WTC11 (cell line): ENCODE measurements around the gene DISC1. TPM values are rescaled to one million over a fixed set of nuclear protein-coding genes. Genes with fewer than 3 reads are reported as not detected.

Source experiments
- ATAC-seq: fragments of 200-7000 bp; cut with Tn5 transposase; 2 replicates; pipeline ENCODE4 v1.10.0; 2021; ENCODE audit warnings: mild to moderate bottlenecking, moderate library complexity
- CTCF ChIA-PET: fragments of 300-600 bp; sonication (Branson Sonifier 250); formaldehyde crosslinking; loops from one replicate; lab custom pipeline; 2021; ENCODE audit warnings: antibody characterized with exemption; lab: Charles Lee
- POLR2A ChIA-PET: fragments of 350-600 bp; sonication (Branson Sonifier 250); formaldehyde crosslinking; loops from one replicate; lab custom pipeline; 2021; ENCODE audit warnings: antibody characterized with exemption; lab: Charles Lee
- DNase-seq: peaks from one replicate; pipeline ENCODE4 v3.0.0; 2021; ENCODE audit warnings: low spot score
- H3K27ac Mint-ChIP-seq: 2 replicates; pipeline ENCODE4 v1.8.0; 2021; ENCODE audit warnings: mixed read lengths
- H3K27me3 Mint-ChIP-seq: 2 replicates; pipeline ENCODE4 v1.8.0; 2021; ENCODE audit warnings: low read depth, mild to moderate bottlenecking, moderate library complexity, mixed read lengths
- H3K36me3 Mint-ChIP-seq: 2 replicates; pipeline ENCODE4 v1.8.0; 2021; ENCODE audit warnings: mixed read lengths
- H3K4me1 Mint-ChIP-seq: 2 replicates; pipeline ENCODE4 v1.8.0; 2022; ENCODE audit warnings: mixed read lengths
- H3K4me3 Mint-ChIP-seq: 2 replicates; pipeline ENCODE4 v1.8.0; 2021; ENCODE audit warnings: mild to moderate bottlenecking, moderate library complexity, mixed read lengths
- H3K9me3 Mint-ChIP-seq: 2 replicates; pipeline ENCODE4 v1.8.0; 2021; ENCODE audit warnings: mixed read lengths
- ELF4 ChIP-seq: sonication (generic); formaldehyde crosslinking; IDR thresholded peaks from 2 replicates; pipeline ENCODE4 v1.8.1; 2022; ENCODE audit warnings: low read depth, mild to moderate bottlenecking, moderate library complexity, missing genetic modification reagents
- ETV6 ChIP-seq: sonication (generic); formaldehyde crosslinking; IDR thresholded peaks from 2 replicates; pipeline ENCODE4 v1.8.1; 2022; ENCODE audit warnings: mild to moderate bottlenecking, missing genetic modification reagents
- NFATC4 ChIP-seq: fragments of 250-450 bp; sonication (Bioruptor Pico); IDR thresholded peaks from 2 replicates; pipeline ENCODE4 v1.9.0; 2021; ENCODE audit warnings: mild to moderate bottlenecking
- NR2C2 ChIP-seq: sonication (generic); formaldehyde crosslinking; IDR thresholded peaks from 2 replicates; pipeline ENCODE4 v1.8.0; 2022; ENCODE audit warnings: mild to moderate bottlenecking, missing genetic modification reagents
- OVOL2 ChIP-seq: fragments of 250-450 bp; sonication (Bioruptor Pico); IDR thresholded peaks from 2 replicates; pipeline ENCODE4 v1.9.0; 2021; ENCODE audit warnings: mild to moderate bottlenecking, borderline replicate concordance
- TP53 ChIP-seq: sonication (generic); formaldehyde crosslinking; IDR thresholded peaks from 2 replicates; pipeline ENCODE4 v1.8.1; 2023; ENCODE audit warnings: mild to moderate bottlenecking, missing genetic modification reagents
- USF1 ChIP-seq: sonication (generic); formaldehyde crosslinking; IDR thresholded peaks from 2 replicates; pipeline ENCODE4 v1.8.0; 2022; ENCODE audit warnings: mild to moderate bottlenecking, missing genetic modification reagents
- ZNF232 ChIP-seq: sonication (generic); formaldehyde crosslinking; IDR thresholded peaks from 2 replicates; pipeline ENCODE4 v1.8.0; 2022; ENCODE audit warnings: mild to moderate bottlenecking, missing genetic modification reagents
- ZNF263 ChIP-seq: sonication (generic); formaldehyde crosslinking; IDR thresholded peaks from 2 replicates; pipeline ENCODE4 v1.8.1; 2022; ENCODE audit warnings: low read depth, mild to moderate bottlenecking, moderate library complexity, missing genetic modification reagents
- ZNF532 ChIP-seq: fragments of 250-450 bp; sonication (Bioruptor Pico); IDR thresholded peaks from 2 replicates; pipeline ENCODE4 v1.9.0; 2021; ENCODE audit warnings: mild to moderate bottlenecking, borderline replicate concordance
- total RNA-seq: library from RNA; stranded (reverse); gene quantifications from 3 replicates; pipeline ENCODE4 v1.2.3, GENCODE V29; 2021
- TF ChIP-seq, protein P1 (sequence below): sonication (generic); formaldehyde crosslinking; IDR thresholded peaks from 2 replicates; pipeline ENCODE4 v1.8.1; 2022; ENCODE audit warnings: missing genetic modification reagents, borderline replicate concordance
- TF ChIP-seq, protein P2 (sequence below): sonication (generic); formaldehyde crosslinking; conservative IDR thresholded peaks from 2 replicates; pipeline ENCODE4 v1.8.1; 2022; ENCODE audit warnings: mild to moderate bottlenecking, missing genetic modification reagents
- TF ChIP-seq, protein P3 (sequence below): sonication (generic); formaldehyde crosslinking; IDR thresholded peaks from 2 replicates; pipeline ENCODE4 v1.8.0; 2022; ENCODE audit warnings: mild to moderate bottlenecking, missing genetic modification reagents
- TF ChIP-seq, protein P4 (sequence below): sonication (generic); formaldehyde crosslinking; IDR thresholded peaks from 2 replicates; pipeline ENCODE4 v1.8.1; 2022; ENCODE audit warnings: mild to moderate bottlenecking, missing genetic modification reagents, moderate library complexity, borderline replicate concordance

Gene DISC1
- total RNA-seq, 1 experiment from 2014 or later = 5.5 TPM

GRCh38 chr1:232031156-232031555, 404.6 kb downstream of the DISC1 start:
- peaks cover 3% of the 10 kb centered on the region for H3K9me3 Mint-ChIP-seq
- POLR2A ChIA-PET = no interaction called here
- TF ChIP-seq, protein P1, sequence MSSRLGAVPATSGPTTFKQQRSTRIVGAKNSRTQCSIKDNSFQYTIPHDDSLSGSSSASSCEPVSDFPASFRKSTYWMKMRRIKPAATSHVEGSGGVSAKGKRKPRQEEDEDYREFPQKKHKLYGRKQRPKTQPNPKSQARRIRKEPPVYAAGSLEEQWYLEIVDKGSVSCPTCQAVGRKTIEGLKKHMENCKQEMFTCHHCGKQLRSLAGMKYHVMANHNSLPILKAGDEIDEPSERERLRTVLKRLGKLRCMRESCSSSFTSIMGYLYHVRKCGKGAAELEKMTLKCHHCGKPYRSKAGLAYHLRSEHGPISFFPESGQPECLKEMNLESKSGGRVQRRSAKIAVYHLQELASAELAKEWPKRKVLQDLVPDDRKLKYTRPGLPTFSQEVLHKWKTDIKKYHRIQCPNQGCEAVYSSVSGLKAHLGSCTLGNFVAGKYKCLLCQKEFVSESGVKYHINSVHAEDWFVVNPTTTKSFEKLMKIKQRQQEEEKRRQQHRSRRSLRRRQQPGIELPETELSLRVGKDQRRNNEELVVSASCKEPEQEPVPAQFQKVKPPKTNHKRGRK = 0 out of 2 replicates have a peak, but pooled peaks have one; percentile 65
- TF ChIP-seq ZNF232 (CRISPR knock-in tag) = no peak
- TF ChIP-seq, all 79 proteins: peak for 1
- DNase-seq = no peak
- CTCF ChIA-PET = no interaction called here
- H3K27ac Mint-ChIP-seq = no peak overlapping the region
- peaks cover 22% of the 10 kb centered on the region for H3K27me3 Mint-ChIP-seq
- H3K4me1 Mint-ChIP-seq = peaks cover 12% of the 10 kb centered on the region
- ATAC-seq = no peak
- no peak overlapping the region for H3K4me3 Mint-ChIP-seq
- H3K36me3 Mint-ChIP-seq = no peaks in the 10 kb centered on the region

DNA sequence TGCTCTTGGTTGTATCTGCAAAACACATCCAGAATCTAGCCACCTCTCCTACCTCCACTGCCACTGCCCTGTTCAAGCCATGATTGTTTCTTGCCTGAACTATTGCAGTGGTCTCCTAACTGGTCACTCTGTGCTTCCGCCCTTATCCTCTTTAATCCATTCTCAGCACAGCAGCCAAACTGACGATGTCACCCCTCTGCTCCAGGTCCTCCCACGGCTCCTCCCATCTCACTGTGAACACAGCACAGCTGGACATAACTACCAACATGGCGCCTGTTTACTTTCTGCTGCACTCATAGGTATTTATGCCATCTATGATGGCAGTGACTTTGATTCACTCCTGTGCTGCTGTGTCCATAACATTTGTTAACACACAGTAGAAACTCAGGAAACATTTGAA, 406.7 kb downstream of the DISC1 start:
- Mint-ChIP-seq H3K36me3 (no peaks in the 10 kb centered on the region), H3K27ac (no peak overlapping the region), H3K9me3 (peaks cover 9% of the 10 kb centered on the region), H3K4me1 (peaks cover 18% of the 10 kb centered on the region), H3K4me3 (no peak overlapping the region), H3K27me3 (peaks cover 22% of the 10 kb centered on the region)
- ATAC-seq (peak; percentile 73), DNase-seq (no peak)
- TF ChIP-seq, protein P2, sequence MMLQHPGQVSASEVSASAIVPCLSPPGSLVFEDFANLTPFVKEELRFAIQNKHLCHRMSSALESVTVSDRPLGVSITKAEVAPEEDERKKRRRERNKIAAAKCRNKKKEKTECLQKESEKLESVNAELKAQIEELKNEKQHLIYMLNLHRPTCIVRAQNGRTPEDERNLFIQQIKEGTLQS (CRISPR knock-in tag) = no peak
- CTCF ChIA-PET = interaction anchor here (1.1 kb wide), 1 partner anchor 102 kb away, joined by 3 read pairs; no protein-coding TSS in a partner anchor
- POLR2A ChIA-PET = no interaction called here

DNA sequence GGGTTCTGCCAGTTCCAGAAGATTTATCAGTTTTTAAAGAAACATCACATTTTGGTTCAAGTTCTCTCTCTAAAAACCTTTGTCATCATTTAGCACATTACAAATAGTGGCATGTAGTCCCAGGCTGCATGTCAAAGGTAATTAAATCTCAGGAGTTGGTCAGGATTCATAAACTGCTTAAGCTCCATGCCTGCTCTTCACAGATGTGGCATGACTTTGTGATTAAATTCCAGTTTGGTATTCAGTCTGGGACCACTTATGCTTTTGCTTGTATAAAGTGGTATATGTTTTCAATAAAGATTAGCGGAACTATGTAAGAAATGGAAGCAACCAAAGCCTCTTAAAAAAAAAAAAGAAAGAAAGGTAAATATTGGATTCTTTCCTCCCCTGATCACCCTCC, 408.0 kb downstream of the DISC1 start:
- TF ChIP-seq OVOL2 (CRISPR knock-in tag) = no peak
- TF ChIP-seq, protein P2 (CRISPR knock-in tag) = no peak
- TF ChIP-seq ETV6 (CRISPR knock-in tag) = no peak
- TF ChIP-seq ELF4 (CRISPR knock-in tag) = no peak
- TF ChIP-seq USF1 (CRISPR knock-in tag) = no peak
- TF ChIP-seq ZNF532 = no peak
- TF ChIP-seq, protein P3, sequence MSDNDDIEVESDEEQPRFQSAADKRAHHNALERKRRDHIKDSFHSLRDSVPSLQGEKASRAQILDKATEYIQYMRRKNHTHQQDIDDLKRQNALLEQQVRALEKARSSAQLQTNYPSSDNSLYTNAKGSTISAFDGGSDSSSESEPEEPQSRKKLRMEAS = no peak
- no peak for TF ChIP-seq NFATC4
- TF ChIP-seq, protein P4, sequence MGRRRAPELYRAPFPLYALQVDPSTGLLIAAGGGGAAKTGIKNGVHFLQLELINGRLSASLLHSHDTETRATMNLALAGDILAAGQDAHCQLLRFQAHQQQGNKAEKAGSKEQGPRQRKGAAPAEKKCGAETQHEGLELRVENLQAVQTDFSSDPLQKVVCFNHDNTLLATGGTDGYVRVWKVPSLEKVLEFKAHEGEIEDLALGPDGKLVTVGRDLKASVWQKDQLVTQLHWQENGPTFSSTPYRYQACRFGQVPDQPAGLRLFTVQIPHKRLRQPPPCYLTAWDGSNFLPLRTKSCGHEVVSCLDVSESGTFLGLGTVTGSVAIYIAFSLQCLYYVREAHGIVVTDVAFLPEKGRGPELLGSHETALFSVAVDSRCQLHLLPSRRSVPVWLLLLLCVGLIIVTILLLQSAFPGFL (CRISPR knock-in tag) = no peak
- TF ChIP-seq, protein P1 = no peak
- no peak for TF ChIP-seq NR2C2 (CRISPR knock-in tag)
- no peak for TF ChIP-seq ZNF263 (CRISPR knock-in tag)
- no peak for TF ChIP-seq TP53 (CRISPR knock-in tag)
- peaks cover 9% of the 10 kb centered on the region for H3K9me3 Mint-ChIP-seq
- ChIA-PET POLR2A (interaction anchor here (0.7 kb wide), 2 partner anchors 359 to 496 kb away, joined by 3 read pairs; no protein-coding TSS in a partner anchor), CTCF (interaction anchor here (0.5 kb wide), 1 partner anchor 104 kb away, joined by 3 read pairs; no protein-coding TSS in a partner anchor)
- H3K27ac Mint-ChIP-seq = no peak overlapping the region
- no peaks in the 10 kb centered on the region for H3K36me3 Mint-ChIP-seq
- peaks cover 20% of the 10 kb centered on the region for H3K27me3 Mint-ChIP-seq
- H3K4me3 Mint-ChIP-seq = no peak overlapping the region
- ATAC-seq (no peak), DNase-seq (no peak)
- H3K4me1 Mint-ChIP-seq = peaks cover 23% of the 10 kb centered on the region
